Measurements from ENCODE around the gene HDDC3.

GRCh38 chr15:90954712-90955623 lies 22.6 kb upstream of the HDDC3 start, which contains the start of gene RCCD1:
- TF ChIP-seq, protein P1, sequence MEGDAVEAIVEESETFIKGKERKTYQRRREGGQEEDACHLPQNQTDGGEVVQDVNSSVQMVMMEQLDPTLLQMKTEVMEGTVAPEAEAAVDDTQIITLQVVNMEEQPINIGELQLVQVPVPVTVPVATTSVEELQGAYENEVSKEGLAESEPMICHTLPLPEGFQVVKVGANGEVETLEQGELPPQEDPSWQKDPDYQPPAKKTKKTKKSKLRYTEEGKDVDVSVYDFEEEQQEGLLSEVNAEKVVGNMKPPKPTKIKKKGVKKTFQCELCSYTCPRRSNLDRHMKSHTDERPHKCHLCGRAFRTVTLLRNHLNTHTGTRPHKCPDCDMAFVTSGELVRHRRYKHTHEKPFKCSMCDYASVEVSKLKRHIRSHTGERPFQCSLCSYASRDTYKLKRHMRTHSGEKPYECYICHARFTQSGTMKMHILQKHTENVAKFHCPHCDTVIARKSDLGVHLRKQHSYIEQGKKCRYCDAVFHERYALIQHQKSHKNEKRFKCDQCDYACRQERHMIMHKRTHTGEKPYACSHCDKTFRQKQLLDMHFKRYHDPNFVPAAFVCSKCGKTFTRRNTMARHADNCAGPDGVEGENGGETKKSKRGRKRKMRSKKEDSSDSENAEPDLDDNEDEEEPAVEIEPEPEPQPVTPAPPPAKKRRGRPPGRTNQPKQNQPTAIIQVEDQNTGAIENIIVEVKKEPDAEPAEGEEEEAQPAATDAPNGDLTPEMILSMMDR (conservative IDR thresholded peaks at IDR 0.05; ENCODE audit: low read length) = no peak
- TF ChIP-seq EZH2phosphoT487 (IDR thresholded peaks at IDR 0.05; ENCODE audit: borderline replicate concordance) = no peak
